ENCODE measurements around the gene P2RY14.

Gene P2RY14

DNA sequence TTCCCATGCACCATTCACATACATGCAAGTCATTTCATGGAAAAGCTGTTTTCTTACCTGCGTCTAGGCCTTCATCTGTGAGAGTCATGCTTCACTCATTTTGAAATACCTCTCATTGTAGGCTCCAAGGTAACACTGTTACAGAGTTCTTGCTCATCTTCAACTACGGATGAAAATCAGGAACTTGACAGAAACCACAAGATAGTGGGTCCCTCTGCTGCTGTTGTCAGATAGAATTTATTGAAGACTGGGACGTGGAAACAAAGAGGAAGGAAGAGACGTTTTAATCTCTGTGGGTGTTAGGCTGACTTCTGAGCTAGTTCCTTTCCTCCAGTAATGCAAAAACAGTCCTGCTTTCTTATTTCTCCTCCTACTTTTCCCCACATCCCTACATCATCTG is at the start of gene P2RY14:
P2RY14 (minus strand) TSS at position 313 of the 400 bp plus-strand sequence. CDS start 64,226 bp downstream, outside the sequence.
- DNase-seq: peak; percentile 97 to 98

DNA sequence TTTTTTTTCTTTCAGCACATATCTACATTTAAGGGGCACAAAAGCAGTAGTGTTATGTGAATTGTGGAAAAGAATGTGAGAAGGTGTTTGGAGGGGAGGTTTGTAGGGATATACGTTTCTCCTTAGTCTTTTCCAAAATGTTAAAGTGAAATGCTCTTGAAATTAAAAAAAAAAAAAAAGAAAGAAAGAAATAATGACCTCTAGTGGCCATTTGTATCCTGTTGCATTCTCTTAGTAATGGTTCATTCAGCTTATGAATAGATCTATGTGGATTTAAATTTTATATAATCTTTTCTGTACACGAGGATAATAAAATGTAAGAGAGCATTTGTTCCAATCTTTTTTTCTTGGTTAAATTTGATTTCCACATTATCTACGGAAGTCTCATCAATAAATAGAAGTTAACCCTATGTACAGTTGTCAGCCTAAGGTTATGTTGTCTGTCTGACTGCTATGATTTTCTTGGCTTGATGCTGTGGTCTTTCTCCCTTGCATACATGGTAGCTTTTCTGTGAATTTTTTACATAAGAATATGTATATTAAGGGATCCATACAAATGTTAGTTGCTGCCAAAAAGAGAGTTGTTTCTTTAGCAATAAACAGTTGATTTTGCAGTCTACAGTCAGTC is 49.3 kb upstream of the P2RY14 start:
- DNase-seq: peak; percentile 43 to 71

DNA sequence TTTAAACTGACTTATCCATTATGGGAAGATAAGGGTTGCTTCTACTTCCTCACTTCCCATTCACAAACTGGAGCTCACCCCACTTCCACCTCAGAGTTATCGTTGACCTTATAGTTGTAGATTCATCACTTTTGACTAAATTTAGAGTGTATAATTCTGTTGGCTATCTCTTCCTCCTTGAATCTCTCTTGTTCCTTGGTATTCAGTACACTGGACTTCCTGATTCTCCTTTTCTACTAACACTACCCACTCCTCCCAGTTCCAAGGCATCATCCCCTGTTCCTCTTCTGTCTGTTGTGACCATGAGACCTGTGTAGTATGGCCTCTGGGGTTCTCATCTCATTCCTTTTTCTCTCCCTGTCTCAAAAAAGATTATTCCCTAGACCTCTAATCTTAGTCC is 44.2 kb upstream of the P2RY14 start:
- no peak for DNase-seq

DNA sequence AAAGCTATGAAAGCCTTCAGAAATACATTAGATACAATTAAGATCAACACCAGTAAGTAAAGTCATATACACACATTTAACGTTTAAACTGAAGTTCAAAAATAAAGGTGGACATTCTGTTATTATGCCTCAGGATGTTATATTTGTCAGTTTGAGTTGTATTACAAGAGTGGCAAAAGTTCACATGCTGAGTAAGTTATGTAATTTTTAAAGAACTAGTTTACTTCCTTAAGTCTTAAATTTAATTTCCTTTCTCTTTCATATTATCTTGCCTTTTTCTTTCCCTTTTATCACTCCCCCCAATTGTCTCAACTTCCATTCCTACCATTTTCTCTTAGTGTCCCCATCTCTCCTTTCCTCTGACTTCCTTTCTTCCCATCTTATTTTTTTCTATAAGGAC is 43.2 kb upstream of the P2RY14 start:
- DNase-seq: no peak

DNA sequence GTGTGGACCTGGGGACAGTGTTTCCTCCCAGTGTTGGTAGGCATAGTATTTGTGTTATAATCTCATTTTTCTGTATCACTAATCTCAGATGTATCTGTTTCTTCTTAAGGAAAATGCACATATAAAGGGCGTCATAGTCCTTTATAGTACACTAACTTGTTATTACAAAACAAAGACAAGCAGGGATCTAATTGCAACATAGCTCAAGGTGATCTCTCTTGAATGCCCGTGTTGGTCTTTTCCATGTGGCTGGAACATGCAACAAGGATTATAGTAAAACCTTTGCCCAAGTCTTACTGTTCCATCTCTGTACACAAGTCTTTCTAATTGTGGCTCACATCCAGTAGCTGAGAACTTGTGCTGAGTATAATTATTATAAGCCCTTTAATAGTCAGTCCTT is 41.8 kb upstream of the P2RY14 start:
- DNase-seq: no peak

DNA sequence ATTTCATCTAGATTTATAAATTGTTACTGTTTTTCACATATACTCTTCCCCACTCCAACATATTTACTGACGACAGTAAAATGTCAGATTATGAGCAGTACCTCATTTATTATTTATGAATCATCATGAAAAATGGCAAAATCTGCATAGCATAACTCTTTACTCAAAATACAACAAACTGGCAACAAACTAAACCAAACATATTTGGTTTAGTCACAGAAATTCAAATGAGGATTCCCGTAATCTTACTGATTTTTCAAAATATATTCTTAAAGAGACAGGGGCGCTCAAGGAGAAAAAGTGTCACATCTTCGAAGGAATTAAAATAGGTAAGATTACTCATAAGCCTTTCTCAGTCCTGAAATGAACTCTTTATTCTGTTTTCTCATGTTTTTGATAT is 41.3 kb upstream of the P2RY14 start:
- no peak for DNase-seq

DNA sequence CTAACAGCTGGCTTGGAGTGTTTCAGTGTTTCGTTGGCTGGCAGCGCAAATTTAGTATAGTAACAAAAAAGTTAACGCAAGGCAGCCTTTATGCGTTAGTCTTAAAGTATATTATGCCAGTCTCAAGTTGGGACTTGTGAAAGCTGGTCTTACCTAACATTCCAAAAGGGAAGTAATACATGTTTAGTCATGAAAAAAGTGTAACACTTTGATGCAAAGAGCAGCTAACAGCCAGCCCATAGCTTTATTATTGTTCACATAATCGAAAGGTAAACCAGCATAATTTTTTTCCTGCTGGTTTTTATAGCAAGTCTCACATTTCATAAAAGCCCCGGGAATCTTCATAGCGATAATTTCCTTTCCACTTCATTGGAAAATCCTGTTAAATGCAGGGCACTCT is 40.6 kb upstream of the P2RY14 start:
- no peak for DNase-seq

DNA sequence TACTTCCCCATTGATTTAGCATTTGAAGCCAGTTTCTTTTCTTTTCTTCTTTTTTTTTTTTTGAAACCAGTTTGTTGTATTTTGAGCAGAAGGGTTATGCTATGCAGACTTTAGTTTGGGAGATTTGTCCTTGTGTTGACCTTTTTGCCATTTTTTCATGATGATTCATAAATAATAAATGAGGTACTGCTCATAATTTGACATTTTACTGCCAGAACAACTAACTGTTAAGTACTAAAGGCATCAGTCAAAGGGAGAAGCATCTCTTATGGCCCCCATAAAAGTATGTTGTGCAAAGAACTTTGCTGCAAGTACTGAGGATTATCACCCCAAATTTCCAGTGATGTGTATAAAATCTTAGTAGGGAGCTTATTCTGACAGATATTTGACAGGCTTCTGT is 40.0 kb upstream of the P2RY14 start:
- no peak for DNase-seq

DNA sequence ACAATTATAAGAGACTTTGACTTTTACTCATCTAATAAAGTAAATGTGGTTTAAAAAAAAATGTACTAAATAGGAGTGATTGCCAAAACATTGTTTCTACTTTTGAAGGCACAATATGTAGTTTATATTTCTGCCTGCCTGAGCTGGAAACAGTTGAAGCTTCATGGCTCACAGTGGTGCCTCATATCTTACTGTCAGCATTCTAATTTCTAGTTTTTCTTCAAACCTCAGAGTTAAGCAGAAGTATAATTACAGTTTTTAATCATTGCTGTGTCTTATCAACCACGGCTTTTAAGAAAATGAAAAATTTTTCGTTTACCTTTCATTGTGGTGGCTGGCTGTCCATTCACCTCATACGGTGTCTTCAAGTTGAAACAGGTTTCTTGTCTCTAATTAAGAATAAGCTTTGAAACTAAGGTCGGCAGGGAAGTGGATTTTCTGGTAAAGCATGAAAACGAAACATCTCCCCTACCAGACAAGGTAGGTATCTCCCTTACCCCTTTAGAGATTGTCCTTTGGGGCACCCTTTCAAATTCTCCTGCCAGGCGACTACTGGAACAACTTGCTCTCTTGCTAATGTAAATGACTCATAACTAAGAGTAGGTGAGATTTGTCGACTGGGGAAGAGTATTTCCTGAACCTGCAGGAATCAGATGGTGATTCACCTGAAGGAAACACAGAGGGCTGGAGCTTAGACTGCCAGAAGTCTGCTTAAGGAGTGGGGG is 38.1 kb upstream of the P2RY14 start, which contains the start of gene GPR87:
GPR87 (minus strand) TSS at position 554 of the 725 bp plus-strand sequence. CDS start 16,720 bp downstream, outside the sequence.
- no peak for DNase-seq

DNA sequence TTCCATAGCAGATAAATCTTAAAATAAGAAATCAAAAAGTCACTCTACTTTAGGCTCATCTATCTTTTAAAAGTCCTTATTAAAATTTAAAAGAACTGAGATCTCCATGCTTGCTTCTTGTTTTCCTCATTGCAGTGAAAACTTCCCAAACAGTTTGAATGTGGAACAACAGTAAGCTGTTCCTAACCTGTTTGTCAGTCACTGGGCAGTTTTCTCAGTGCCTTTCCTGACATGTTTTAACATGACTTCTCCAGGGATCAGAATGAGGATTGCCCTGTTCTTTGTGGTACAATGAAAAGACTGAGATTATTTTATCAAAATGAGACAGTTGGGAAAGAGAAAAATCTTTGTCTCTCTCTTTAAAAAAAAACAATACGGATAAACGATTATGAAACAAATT is 37.5 kb upstream of the P2RY14 start:
- no peak for DNase-seq

DNA sequence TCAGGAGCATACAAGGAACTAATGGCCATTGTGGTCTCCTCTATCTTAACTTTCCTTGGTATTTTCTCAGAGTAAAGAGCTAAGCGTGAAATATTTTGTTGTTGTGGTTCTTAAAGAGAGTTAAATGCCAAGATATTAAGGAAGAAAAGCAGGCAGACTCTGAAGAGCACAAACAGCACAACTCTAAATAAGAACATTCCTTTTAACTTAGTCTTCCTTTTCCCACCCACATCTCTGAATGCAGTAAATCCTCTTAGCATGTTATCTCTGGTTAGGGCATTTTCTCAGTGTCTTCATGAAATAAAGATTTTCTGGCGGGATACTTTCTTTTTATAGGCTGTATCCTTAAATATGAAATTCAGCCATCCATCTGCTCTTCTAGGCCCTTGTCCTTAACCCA is 36.8 kb upstream of the P2RY14 start:
- DNase-seq: no peak

DNA sequence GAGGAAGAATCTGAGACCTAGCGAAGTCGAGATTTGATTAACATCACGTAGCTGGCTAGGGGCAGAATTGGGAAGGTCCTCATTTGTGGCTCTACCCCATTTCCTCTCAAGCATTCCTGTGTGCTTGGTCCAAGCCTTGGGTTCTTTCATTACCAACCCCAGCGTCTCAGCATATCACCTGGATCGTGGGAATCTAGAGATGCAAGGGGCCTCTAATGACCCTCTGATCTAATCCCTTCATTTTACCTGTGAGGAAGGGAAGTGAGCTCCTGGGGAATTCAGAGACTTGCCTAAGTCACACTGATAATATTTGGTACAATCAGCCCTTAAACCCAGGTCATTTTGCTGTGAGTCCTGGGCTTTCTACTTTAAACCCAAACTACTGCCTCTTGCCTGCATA is 36.3 kb upstream of the P2RY14 start:
- no peak for DNase-seq

DNA sequence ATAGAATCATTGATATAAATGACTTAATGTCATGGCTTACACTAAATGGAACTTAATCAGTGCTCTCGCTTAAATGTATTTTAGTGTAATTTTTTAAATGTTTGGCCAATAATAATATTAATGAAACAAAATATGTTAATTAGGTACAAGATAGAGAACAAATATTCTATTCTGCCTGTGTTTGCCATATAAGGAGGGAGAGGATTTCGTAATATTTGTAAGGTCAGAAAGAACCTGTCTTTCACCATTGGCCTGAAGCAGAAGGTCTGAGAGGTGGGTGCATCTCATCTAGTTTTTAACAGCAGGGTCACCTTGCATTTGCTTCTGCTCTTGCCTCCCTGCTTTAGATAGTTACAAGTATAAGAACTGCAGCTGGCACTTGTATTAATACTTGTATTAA is 35.8 kb upstream of the P2RY14 start:
- DNase-seq: no peak

DNA sequence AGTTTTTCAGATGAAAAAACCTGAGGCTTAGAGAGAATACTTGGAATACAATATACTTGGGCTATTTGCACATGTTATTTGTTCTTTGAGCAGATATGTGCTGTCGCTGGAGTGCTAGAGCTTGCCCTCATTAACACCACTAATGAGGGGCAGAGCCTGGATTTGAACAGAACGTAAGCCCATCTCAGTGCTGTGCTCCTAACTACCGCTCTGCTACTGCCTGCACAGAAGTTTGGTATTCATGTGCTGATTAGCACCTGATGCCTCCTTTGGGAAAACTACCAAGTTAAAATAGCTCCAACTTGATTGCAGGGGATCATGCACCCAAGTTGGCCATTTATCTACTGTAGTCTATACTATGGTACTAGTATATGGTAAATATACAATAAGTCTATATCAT is 34.6 kb upstream of the P2RY14 start:
- DNase-seq: no peak

DNA sequence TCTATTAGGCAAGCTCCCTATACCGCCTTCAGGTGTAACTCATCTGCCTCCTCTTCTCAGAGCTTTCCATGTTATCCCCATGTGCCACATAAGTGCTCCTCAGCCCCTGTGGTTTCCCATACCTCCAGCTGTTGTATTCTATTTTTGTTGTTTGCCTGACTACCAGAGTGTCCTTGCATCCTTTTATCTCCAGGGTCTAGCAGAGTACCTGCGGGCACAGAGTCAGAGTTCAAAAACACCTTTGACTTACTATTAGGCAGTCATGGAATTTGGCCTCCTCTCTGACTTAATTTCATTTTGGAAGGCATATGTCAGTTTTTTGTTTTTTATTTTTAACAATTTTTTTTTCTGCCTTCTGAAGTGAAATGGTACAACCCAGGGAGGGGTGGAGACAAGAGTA is 31.2 kb upstream of the P2RY14 start:
- DNase-seq: no peak

DNA sequence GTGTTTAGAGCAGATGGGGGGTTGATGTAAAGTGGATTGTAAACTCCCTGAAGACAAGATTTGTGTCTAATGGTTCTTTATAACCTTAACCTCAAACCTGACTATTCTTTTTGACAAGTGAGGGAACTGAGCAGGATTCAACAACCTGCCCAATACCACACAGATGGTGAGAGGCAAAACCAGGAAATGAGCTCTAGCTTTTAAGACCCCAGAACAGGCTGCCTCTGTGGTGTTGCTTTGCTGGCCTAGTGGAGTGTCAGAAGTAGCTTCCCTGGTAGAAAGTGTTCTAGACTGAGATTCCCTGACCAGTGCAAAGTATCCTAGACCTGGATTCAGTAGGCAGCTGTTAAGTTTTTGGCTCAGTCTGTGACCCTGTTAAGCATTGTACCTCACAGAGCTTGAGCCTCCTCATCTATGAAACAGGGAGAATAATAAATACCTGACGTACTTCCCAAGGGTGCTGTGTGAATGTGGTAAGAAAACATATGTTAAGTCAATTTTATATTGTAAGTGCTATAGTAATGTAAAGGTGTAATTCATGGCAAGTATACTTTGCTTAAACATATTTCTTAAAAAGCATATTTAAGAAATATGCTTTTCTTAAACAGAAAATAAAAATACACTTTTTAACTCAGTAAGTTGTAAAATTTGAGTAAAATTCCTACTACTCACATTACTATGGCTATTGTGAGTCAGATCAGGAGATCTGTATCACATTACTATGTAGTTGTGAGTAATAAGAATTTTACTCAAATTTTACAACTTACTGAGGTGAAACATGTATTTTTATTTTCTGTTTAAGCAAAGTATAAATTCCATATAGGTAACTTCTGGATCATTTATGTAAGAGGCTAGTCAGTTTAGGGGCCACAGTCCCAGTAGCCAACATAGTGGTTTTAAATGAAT is 29.5 kb upstream of the P2RY14 start:
- DNase-seq: no peak

DNA sequence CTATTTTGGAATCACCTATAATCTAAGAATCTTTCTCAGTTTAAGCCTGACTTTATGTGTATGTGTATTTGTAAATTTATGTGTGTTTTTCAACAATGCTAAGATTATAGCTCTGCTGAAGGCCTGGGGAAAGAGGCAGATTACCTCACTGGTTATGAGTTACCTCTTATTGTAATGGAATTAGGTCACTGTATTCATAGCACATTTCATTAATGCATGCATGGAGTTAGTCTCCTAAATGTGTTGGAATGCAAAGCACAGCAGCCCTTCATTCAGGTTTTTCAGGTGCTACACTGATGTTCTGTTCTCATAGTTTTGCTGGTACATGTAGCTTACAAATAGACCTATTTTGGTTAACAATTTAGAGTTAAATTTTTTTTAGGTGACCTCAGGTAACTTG is 28.8 kb upstream of the P2RY14 start:
- DNase-seq: no peak

DNA sequence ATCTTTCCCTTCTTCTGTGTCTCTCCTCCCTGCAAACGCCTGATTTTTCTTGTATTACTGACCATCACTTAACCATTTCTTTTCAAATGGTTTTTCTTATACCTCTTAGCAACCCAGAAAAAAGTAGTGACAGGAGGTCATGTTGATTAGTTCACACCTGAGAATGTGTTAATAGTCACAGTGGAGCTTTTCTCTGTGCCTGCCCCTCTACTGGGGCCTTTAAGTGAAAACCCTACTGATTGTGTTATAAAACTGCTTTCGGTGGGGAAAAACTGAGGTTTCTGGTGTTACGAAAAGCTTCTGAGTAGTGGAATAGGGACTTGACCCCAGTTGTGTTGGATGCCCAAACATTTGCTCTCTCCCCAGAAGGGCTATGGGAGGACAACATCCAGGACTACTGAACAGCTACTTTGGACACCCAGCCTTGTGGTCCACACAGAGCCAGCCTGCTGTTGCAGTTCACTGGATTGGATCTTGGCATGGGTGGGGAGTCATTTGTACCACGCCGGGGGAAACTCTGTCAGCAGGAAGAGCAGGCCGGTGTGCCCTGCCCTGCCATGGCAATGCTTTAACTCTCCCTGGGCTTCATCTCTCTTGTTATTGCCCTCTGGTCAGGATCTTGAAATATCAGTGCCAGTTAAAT is 27.9 kb upstream of the P2RY14 start:
- no peak for DNase-seq

DNA sequence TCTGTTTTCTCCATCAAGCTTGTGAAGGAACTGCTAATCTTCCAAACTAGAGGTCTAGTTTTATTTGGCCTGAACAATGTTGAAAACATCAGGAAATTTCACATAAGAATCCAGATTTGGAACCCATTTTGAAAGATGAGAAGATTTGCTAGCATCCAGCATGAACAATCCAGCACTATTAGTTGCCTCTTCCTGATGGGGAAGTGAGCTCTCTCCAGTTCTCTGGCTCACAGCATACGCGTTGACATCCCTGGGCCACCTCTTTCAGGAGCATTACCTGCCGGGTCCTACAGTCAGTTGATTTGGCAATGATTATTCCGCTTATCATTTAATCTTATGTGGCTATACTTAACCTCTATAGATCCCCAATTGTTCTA is 27.4 kb upstream of the P2RY14 start:
- DNase-seq: no peak

DNA sequence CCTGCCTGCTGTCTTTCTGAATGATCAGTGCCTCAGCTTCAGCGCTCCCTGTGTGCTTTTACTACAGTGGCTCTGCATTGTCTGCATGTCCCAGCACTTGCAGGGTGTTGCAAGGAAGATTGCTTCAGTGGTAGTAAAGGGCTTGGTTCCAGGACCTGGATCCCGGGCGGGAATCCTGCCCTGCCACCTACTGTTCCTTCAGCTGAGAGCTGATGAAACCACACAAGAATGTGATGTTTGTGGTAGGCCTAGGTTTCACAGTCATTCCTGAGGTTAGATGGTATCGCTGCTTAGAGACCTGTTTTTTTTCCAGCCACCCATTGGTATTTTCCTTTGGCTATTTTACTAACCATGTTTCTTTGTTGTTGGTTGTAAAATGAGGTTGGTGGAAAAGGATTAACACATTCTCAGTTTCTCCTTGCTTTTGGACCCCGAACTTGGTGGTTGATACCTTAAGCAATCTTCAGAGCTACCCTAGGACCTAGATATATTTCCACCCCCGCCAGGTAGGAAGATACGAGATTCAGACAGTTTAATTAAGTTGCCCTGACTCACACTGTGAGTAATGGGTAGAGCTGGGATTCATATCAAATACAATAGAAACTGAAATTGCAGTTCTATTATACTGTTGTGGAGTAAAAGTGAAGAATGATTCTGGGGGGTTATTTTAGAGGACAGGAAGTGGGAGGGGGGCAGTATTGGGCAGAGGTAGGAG is 26.9 kb upstream of the P2RY14 start:
- DNase-seq: no peak

DNA sequence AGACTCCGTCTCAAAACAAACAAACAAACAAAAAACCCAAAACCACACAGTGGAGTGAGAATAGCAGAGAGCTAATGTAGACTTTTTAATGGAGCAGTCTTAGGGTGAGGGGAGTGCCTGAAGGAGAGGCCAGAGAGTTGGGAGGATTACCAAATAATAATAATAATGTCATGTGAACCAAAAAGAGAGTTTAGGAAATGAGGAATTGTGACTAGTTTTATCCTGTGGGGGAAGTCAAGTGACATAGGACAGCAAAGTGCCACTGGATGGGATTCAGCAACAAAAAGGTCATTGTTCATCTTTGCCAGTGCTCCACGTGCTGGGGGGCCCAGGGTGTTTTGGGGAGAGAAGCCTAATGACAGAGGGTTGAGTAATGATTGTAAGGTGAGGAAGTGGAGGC is 25.4 kb upstream of the P2RY14 start:
- no peak for DNase-seq

DNA sequence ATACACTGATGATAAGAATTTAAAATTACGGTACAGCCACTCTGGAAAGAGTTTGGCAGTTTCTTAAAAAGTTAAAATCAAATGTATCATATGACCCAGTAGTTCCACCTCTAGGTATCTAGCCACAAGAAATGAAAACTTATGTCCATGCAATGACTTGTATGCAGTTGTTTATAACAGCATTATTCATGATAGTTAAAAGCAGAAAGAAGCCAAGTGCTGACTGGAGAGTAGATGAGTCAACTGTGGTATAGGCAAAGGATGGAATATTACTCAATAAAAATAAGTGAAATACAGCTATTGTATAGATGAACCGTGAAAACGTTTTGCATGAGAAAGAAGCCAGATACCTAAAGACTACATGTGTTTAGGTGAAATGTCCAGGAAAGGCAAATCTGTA is 23.4 kb upstream of the P2RY14 start:
- DNase-seq: no peak

DNA sequence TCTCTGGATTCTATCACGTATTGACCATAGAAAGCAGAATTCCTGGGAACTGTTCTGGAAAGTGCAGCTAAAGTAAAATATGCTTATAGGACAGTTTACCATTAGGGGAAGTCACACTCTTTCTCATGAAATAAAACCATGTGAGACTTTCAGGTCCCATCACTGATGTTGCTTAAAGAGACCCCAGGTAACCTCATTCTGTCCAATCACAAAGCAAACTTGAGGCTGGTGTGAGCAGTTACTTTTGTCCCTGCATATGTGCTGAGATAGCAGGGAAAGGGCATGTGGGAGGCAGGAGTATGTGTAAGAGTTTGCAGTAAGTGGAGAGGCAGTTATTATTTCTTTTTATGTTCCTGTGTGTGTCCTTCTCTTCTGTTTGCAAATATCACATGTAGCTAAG is 22.2 kb upstream of the P2RY14 start:
- no peak for DNase-seq
